HT-29 (cell line): ENCODE results near the gene PAK1. TPM values are rescaled to one million over a fixed set of nuclear protein-coding genes. Genes with fewer than 3 reads are reported as not detected.

ENCODE experiments used
- DNase-seq: peaks from one replicate; pipeline ENCODE4 v3.0.0-alpha.2; 2015; ENCODE audit warnings: low spot score
- total RNA-seq: library from RNA; depleted of rRNA; stranded (reverse); fragments of >200 nt; shearing (Covaris generic); gene quantifications from 2 replicates; pipeline ENCODE4 v1.2.3, GENCODE V29; 2014; rRNA removed

The PAK1 gene
- total RNA-seq, 1 experiment from 2014 or later: 64.3 TPM

DNA sequence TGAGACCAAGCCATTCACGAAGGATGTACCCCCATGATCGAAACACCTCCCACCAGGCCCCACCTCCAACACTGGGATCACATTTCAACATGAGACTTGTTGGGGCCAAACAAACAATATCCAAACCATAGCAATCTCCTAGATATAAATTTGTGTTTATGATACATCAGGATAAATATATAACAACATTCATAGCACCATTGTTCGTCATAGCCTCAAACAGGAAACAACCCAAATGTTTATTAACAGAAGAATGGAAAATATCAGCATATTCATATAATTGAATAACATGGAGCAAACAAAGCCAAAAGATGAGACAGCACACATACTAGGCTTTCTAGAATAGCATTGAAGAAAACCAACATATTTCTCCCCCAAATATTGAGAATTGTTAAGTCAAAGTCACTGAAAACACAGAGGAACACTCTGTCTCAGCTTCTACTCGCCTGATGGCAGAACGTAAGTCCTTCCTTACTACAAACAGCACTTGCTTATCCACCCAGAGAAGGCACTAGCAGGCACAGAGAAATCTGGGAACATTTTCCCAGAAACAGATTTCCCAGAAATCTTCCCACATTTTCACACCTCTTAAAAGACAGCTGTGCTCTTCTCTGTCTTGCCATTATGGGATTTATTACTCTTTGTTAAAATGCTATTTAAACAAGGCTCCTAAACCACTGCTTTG is 164.4 kb downstream of the PAK1 start:
- no peak for DNase-seq

DNA sequence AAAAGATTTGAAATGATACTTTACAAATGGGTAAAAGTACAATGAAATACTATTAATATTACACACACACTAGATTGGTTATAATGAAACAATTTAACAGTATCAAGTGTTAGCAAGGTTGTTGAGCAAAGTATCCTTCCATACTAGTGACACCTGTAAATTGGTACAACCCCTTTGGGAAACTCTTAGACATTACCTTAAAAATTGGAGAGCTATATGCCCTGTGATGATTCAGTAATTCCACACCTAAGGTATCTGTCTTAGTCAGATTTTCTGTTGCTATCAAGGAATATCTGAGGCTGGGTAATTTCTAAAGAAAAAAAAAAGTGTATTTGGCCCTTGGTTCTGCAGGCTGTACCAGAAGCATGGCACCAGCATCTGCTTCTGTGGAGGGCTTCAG is 165.1 kb downstream of the PAK1 start:
- no peak for DNase-seq

DNA sequence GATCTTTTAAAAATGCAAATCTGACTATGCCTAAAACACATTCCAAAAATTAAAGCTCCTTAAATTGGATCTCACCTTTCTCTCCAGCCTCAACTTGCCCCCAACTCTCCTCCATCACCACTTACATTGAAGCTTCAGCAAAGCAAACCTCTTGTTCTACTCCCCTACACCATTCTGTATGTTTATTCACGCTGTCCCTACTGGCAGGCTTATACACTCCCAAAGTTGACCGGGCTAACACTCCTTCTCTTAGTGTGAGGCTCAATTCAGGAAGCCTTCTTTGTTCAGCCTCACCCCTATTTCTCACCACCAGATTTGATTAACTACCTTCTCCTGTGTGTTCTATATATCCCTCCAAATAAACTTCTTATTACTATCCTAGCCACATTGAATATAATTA is 170.6 kb downstream of the PAK1 start:
- no peak for DNase-seq

DNA sequence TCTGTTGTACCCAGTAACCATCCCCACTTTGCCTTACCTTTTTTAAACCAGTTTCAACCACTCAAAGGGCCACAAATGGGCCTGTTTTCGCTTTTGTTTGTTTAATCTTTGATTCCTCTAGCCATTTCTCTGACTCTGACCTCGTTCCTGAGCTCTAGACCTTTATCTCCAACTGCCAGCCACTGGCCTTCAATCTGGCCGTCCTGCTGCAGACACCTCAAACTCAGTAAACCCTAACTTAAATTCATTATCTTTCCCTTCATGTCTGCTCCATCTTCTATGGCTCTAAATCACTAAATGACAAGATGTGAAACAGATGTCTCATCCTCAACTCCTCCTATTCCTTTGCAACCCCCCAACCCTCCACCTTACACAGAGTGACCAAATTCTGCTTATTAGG is 171.1 kb downstream of the PAK1 start:
- no peak for DNase-seq

DNA sequence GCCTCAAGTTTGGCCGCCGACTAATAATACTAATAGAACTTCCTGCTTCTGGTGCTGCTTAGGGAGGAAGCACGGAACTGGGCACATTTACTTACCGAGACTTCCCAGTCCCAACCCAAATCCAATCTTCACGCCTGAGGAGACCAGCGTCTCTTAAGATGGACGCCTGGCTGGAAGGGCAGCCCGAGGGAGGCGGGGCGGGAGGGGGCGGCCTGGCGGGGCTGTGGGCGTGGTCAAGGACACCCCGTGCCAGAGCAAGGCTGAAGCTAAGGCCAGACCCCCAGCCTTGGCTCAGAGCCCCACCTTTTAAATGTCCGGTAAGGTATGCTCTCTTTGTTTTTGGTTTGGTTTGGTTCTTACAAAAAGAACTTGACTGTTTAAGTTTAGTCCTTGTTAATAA is 172.4 kb downstream of the PAK1 start, which contains the start of gene GDPD4:
GDPD4 (minus strand) TSS at position 177 of the 400 bp plus-strand sequence. CDS start 16,549 bp downstream, outside the sequence.
- no peak for DNase-seq

DNA sequence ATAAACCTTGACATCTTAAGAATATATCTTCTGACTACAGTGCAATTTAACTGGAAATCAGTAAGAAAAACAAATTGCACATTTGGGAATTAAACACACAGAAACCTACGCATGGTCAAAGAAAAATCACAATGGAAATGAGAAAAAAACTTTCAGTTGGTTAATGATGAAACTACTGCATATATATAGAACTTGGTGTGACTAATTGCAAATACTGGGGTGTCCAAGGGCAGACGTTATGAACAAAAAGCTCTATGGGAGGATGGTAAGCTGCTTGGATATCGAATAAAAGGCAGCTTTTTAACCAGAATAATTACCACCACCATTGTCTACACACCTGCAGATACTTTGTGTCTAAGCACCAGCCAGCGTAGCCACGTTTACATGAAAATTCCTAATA is 173.2 kb downstream of the PAK1 start:
- DNase-seq: no peak

DNA sequence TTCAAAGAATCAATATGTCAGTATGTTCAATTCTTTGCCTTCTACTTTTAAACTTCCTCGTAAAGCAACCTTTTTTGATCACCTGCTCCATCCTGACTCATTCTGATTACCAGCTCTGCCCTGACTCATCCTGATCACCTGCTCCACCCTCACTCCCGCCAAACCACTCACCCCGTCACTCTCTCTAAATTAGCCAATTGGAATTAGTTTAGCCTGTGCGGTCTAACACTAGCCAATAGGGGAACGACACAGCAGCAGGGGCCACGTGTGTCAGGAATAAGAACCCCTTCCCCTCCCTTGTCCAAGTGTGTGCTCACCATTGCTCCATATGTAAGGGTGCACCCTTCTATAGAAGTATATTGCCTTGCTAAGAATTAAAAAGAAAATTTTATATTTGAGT is 173.9 kb downstream of the PAK1 start:
- DNase-seq: peak; percentile 96

DNA sequence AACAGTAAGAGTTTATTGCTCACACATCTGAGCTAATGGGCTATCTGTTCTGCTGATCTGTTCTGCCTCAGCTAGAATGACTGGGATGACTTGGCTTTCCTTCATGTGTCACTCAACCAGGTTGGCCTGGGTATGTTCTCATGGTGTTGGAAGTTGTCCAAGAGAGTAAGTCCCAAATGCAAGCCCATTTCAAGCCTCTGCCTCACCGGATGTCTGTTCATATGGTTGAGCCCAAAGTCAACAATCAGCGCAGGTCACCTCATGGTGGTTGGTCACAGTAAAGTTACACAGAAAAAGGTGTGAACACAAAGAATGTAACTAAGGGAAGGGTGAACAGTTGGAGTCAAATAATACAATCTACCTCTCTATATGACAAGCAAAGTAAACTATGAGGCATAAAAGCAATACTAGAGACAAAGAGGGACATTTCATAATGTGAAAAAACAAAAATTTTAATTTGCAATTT is 174.3 kb downstream of the PAK1 start:
- DNase-seq: peak; percentile 97

DNA sequence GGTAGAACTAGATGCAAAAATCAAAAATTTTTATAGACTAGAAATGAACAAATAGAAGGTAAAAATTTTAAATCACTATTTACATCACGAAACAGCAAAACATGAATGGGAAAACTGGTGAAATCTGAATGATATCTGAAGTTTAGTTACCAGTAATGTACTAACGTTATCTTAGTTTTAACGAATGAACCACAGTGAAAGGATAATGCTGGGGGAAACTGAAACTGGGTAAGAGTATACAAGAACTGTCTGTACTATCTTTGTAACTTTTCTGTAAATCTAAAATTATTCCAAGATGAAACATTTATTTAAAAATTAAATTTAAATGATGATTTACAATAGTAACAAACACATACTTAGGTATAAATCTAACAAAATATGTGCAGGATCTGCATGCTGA is 179.9 kb downstream of the PAK1 start:
- DNase-seq: no peak

DNA sequence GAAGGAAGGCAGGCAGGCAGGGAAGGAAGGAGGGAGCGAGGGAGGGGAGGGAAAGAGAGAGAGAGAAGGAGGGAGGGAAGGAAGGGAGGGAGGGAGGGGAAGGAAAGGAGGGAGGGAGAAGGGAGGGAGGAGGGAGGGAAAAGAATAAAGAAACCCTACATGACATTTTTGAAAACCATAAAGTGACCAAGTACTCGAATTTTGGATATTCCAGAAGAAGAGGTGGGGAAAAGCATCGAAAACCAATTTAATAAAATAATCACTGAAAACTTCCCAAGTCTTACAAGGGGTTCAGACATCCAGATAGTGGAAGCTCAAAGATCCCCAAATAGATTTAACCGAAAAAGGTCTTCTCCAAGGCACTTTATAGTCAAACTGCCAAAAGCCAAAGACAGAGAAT is 184.2 kb downstream of the PAK1 start:
- no peak for DNase-seq

DNA sequence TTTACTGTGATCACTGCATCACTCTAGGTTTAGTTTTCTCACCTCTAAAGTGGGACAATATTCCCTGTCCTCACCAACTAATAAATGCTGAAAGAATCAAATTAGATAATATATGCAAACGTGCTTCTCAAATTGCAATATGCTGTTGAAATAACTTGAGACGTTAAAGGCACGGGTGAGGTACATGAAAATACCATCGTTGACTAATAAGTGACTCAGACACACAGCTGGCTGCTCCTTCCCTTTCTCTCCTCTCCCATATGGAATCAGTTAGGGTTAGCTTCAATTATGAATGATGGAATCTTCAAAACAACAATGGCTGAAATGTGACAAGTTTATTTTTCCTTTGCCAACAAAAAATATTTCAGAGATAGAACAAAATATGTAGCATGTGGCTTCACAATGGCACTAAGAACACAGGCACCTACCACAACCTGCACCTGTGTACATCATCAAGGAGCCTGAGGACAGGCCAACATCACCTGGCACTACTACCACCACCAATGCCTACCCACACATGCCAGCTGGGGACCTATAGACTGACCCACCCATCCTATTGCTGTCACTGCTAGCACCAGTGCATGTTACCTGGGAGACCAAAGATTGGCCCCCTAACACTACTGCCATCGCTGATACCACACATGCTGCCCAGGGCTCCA is 186.2 kb downstream of the PAK1 start:
- no peak for DNase-seq

DNA sequence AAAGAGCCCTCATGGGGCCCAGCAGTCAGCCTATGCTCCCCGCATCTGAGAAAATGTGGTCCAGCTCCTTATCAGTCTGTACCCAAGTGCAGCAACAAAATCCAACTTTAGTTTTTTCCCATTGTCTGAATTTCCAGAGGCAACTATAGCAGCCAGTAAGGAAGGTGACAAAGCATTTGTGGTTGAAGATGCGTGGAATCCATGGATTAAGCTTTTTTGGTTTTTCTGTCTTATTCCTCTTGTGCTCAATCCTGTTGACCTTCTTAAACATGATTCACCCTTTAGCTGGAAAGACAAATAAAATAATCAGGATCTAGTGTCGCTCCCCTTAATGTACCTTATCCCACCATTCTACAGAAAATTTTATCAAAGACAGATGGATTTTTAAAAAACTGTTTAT is 186.8 kb downstream of the PAK1 start:
- DNase-seq: no peak

DNA sequence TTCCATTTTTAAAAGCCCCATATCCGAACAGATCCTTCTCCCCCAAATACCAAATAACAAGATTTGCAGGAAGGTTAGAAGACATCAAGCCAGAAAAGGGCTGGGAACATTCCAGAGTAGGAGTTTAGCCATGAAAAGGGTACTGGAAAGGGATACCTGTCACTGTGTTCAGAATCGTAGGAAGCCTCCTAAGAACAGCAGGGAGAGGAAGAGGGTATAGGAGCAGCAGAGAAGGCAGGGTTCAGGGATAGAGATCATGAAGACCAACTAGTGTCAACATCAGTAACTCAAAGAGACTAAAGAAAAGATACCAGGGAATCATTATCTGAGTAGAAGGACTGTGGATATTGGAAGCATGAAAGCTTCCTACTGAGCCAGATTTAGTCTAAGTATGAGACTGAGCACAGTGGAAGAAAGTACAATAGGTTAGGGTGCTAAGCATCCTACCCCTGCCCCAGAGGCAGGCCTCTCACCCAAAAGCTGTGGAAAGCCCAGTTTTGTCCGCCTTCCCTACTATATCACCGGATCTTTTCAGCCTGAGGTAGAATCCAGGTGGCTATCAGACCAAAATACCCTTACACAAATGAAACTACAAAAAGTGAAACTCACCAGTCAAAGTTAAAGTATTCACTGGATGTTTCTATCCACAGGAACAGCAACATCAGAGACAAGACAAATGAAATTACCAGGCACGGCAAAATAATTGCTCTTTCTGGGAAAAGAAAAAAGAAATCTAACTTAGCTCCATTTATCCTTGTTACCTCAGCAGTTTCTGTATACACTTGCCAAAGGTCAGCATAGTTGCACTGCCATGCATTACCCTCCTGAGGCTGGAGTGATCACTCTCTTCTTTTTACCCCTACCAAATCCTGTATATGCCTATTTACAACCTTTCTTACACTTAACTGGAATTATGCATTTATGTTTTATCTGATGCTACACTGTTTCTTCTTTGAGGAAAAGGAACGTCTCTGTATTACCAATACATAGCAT is 189.1 kb downstream of the PAK1 start:
- DNase-seq: no peak

DNA sequence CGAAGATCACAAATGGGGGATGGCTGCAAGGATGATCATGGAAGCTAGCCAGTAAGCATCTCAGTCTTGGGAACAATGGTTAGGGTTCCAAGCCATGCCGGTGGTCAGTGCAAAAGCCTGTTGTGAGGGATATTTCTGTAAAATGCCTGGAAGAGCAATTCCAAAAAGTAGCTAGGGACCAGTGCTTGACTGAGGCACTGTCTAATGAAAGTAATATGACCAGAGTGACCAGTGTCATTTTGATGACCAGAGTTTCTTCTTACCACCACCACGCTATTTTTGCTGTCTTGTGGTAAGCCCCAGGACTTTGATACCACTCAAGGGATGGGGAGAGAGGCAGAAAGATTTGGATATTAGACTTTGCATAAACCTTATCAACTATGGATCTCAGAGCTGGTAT is 190.8 kb downstream of the PAK1 start:
- DNase-seq: no peak

DNA sequence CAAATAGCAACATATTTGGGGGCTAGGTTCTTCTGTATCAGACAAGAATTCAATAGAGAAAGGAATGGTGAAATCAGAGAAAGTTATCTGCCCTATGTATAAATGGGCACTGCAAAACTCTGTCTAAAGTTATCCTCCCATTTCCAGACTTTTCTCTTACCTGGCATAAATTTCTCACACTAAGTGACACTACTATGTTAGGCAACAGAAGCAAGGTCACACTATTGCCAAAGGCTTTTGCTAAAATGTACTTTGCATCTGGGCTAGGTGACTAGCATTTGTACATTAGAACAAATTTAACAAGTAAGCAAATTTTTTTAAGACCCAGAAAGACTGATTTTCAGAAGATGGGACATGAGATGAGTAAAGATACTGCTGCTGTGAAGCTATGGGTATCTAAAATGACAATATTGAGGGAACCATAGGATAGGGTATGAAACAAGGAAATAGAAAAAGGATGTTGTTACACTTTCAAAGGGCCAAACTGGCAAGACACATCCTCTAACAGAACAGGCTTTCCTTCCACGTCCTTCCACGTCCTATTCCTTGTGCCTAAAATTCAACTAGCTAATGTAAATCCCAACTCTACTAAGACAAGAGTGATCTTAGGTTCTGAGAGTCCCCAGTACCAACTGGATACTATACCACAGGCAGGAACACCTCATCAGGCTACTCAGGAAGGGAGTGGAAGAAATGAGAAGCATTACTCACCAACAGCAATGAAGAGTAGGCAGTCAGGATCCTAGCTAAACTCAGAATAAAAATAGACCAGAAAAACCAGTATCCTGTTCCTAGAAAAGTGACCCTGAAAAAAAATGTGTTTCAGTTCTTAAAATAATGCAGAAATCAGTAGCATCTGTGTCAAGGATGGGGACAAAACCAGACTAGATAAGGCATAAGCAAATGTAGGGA is 195.0 kb downstream of the PAK1 start:
- no peak for DNase-seq

DNA sequence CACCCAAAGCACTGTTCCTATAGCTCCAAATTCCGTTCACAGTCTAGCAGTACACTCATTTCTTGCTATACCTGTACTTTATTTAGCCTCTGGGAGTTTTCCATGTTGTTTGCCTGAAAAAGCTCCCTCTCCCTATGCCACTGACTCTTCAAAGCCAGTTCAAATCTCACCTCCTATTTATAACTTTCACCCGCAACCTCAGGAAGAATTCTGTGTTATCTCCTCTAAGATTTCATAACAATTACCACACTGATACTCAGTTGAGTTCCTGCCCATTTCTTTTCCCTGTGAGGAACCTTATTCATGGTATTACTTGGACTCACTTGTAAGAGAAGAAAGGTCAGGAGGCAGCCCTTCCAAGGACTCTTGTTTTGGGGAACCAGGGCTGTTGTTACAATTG is 197.6 kb downstream of the PAK1 start:
- no peak for DNase-seq

Other genes with a start within 250 kb of the PAK1 start
- gene GDPD4, start 172.4 kb downstream of the PAK1 start, total RNA-seq: not detected in 2 replicates
- 3.5 and 7.5 TPM in 2 replicates for gene AQP11, start 115.9 kb upstream of the PAK1 start, total RNA-seq
- 213 and 236 TPM in 2 replicates for gene CLNS1A, start 163.7 kb upstream of the PAK1 start, total RNA-seq